ENCODE data around the gene SCLY.

The SCLY gene

DNA sequence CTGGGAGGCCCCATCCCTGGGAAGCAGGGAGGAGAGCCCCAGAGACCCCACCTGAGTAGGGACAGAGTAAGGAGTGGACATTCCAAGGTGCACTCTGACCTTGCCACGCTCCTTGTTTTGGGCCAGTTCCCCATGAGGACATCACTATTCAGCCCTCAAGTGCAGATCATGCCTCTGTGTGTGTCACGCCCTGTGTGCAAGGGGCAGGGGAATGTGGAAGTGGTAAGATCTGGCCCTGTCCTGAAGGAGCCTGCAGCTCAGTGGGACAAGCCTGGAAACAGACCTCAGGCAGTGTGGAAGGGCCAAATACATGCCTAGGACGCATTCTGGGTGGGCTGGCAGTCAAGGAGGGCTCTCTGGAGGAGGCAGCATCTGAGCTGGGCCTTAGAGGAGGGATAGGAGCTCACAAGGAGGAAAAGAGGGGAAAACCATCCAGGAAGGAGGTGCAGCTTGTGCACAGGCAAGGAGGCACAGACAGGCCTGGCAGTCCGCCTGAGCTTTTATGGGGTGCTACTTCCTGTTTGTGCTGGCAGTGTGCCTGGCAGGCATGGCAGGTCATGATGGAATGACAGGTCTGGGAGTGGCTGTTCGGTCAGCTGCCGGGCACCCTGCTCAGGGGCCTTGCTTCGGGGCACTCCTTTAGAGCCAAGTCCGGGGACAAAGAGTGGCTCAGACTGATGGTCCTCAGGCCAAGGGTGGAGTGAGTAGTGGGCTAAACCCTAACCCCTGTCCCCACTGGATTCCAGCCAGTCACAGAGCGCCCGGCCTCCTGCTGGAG is 80.9 kb downstream of the SCLY start:
- no peak for DNase-seq

DNA sequence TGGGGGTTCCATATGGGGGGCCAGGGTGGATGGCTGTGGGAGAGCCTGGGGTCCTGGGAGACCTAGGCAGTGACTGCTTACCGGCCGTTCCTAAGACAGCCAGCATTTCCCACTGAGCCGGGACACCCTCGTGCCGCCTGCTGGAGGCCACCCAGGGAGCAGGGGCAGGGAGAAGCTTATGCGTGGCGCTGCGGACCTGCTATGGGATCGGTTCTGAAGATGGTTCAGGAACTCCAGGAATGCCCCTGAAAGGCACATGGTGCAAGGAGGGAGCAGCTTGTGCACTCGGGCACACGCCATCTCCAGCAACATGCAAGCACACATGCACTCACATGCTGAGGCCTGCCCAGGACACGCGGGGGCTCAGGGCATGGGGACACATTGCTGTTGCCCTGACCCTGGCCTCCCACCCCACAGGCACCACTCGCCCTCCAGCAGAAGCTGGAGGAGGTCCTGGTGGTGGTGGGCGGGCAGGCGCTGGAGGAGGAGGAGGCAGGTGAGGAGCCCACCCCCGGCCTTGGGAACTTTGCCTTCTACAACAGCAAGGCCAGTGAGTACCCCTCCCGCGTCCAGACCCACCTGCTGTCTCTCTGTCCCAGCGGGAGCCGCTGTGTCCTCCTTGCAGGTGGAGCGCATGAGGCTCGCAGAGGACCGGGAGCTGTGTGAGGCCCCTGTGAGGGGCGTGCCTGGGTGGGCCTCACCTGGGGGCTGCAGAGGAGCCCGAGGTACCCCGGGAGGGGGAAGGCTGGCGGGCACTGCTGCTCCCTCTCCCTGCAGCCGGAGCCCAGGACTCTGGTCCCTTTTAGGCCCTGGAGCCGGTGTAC is 81.8 kb downstream of the SCLY start:
- no peak for DNase-seq

DNA sequence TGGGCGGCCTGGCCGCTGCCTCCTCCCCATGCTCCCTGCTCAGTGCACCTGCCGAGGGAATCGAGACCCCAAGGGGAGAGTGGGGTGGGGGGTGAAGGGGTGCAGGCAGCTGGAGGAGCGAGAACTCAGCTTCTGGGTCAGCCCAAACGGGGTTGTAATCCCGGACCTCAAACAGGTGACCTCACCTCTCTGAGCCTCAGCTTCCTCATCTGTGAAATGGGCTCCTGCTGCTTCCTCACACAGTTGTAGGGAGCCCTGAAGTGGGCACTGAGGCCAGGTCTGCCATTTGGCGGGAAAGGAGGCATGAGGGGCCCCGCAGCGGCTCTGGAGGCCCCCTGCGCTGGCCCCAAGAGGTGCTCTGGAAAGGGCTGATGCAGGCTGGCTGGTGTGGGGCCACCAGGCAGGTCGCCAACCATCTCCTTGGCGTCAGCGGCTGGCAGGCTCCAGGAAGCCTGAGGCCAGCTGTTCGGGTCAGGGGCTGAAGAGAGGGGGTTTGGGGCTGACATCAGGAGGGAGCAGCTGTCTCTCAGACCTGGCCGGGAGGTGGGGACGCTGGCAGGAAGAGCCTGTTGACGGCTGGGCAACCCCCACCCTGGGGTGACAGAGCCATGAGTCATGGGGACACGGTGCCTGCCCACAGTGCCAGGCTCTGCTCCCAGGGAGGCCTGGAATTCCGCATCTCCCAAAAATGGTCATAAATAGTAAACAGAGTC is 82.6 kb downstream of the SCLY start:
- DNase-seq, result no peak

DNA sequence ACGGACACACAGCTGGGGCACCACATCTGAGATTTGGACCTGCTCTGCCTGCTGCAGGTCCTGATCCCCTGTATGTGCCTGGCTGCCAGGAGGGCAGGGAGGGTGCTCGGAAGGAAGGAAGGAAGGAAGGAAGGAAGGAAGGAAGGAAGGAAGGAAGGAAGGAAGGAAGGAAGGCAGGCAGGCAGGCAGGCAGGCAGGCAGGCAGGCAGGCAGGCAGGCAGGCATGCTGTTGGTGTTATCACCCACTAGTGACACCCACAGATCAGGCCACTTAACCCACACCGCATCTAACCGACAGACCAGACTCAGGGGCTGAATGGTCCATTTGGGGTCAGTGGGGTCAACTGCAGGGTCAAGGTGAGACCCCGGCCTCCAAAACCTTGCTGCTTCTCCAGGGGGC is 83.5 kb downstream of the SCLY start:
- DNase-seq, result no peak

DNA sequence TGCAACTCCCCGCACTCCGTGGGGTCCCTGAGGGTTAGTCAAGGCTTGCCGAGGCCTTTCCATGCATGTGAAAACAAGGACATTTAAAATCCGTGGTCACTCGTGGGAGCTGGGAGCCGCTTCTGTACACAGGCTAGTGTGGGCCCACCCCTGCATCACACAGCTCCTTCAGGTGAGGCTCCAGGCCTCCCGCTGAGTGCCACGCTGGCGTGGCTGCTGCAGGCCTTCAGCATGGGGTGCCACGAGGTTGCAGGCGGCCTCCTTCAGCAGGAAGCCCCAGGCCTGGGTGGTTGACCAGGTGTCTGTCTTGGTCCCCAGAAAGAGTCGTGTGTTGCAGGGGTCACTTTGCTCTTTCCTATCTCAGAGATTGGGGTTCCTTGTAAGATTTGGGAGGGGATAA is 84.2 kb downstream of the SCLY start:
- DNase-seq, result no peak

DNA sequence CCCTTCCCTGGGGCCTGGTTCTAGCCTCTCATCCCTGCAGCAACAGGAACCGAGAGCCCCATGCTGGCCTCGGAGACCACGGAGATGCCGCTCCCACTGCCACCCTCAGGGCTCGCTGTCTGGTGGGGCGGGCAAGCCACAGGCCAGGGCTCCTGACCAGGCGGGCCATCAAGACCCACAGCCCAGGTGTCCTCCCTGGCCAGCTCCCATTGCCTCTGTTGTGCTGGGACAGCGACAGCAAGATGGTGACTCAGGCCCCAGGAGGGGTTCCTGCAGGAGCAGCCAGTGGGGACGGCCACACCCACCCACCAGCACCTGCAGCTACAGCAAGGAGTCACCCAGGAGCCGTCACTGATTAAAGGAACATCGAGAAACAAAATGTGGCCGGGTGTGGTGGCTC is 85.0 kb downstream of the SCLY start:
- DNase-seq, result no peak

DNA sequence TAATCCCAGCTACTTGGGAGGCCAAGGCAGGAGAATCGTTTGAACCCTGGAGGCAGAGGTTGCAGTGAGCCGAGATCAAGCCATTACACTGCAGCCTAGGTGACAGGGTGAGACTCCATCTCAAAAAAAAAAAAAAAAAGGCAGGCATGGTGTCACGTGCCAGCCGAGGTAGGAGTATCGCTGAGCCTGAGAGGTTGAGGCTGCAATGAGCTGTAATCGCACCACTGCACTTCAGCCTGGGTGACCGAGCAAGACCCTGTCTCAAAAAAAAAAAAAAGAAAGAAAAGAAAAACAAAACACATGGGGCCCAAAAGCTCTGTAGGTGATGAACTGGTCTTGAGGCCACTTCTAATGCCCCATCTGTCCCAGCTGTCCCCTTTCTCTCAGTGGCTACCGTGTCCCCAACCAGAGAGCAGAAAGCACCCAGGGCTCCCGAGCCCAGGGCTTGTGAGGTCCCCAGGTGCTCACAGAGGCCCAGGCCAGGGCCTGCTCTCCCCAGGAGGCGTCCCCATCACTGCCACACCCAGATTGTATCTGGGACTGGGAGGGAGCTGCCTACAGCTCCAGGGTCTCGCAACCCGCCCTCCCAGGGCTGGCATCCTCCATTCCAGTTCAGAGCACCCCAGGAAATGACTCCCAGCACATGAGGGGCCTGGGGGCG is 86.2 kb downstream of the SCLY start:
- DNase-seq, result no peak

DNA sequence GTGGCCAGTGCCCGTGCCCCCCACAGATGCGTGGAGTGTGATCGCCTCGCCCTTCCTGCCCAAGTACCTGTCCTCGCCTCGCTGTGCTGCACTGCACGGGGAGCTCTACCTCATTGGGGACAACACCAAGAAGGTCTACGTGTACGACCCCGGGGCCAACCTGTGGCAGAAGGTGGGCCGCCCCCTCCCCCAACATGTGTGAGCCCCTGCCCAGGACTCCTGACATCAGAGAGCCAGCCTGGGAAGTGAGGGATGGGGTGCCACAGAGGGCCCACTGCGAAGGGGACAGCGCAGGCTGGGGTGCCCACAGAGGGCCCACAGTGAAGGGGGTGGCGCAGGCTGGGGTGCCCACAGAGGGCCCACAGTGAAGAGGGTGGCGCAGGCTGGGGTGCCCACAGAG is 88.2 kb downstream of the SCLY start:
- DNase-seq, result no peak

Measured in KG1 (cell line).